HS-27A (cell line): ENCODE data around the gene PPP1R26.
"Not testable (repeated sequence)": the region's sequence is repeated elsewhere in the genome, so short reads cannot be mapped to it uniquely, and the experiment has no call there.

Experiments used
- DNase-seq: peaks from one replicate; pipeline ENCODE4 v3.0.0-alpha.2; 2012; ENCODE audit warnings: low read depth, missing footprints

PPP1R26 gene

DNA sequence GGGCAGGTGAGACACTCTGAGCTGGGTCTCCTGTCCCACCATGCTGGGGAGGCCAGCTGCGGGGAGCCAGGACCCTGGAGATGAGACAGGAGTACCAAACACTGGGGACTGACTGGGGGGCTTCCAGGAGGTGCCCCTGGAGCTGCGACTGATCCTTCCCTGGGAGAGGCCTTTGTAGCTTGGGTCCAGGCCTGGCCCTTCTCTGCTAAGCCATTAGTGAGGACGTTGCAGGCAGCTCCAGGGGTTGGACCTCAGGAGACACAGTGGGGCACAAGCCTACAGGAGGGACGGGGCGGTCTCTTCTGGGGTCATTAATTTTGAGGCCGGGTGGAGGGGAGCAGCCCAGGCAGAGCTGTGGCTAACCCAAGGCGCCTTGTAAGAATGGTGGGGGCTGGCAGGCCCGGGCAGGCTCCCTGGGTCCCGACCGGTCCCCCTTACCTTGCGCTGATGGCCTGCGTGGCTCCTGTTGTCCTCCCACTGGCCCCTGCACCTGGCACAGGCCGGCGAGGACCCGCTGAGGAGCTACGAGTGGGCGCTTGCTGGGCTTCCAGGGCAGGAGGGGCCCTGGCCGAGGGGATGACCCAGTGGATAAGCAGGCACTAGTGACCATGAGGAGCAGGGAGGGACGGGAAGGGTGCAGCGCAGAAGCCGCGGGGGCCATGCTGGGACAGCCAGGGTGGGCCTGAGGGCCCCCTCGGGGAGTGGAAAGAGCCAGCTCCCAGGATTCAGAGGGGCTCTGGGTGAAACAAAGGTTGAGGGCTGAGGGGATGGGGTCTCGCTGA lies 26.0 kb downstream of the PPP1R26 start:
- no peak for DNase-seq

DNA sequence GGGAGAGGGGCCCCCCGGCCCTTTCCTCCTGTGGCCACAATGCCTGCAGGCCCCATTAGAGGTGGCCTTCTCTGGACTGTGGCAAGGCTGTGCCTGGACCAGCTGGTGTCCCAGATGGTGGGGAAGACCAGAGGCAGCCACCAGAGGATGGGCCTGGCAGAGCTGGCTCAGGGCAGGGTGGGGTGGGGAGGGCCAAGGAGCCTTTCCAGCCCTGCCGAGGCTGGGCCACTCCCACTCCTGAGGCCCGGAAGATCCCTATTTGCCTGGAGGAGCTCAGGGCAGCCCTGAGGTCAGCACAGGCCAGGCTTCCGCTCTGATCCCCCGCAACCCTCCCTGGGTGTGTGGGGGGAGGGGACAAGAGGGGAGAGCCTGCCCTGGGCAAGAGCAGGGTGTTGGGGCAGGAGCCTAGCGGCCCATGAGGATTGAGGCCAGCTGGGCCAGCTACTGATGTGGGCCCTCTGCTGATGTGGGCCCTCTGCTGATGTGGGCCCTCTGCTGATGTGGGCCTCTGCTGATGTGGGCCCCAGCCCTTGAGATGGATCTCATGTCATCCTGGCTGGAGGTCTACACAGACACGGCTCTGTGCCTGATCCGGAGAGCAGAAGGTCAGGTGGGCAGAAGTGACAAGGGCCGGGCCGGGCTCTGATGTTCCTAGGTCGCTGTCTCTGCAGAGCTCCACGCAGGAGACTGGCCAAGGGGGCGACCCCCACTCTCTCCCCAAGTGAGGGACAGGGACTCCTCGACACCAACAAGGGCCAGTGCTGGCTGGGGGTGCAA lies 26.9 kb downstream of the PPP1R26 start:
- no peak for DNase-seq

DNA sequence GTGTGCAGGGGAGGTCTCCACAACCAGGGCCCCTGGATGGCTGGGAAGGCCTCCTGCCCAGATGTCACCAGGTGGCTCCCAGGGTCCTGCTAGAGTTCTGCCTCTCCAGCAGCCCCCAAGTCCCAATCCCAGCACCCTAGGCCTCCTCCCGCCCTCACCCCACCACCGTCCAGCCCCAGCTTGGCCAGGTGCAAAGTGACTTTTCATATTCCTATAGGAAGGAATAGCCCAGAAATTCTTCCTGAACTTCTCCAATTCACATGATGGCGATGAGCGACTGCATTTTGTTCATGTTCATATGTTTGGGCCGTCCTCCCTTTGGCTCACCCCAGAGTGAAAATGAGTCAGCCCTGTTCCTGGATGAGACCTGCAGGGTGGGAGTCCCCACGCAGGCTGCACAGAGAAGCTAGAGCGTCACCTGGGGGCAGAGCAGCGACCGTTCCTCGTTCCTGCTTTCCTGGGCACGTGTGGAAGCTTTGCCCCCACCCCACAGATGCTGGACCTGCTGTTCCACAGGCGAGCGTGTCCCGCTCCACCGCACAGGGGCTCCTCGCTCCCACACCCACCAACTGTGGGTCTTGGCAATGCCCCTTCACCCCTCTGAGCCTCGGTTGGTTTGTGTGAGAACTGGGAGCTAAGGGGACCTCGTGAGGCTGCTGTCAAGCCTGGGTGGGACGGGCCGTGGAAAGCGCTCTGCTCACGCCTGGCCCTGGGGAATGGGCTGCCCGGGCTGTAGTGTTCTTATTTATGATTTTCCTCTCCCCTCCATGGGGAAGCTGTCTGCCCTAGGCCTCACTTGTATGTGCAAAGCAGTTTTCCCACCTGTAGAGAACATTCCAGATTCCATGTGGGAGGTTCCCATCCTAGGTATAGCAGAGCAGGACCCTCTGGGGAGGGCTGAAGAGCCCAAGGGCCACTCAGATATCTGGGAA lies 27.8 kb downstream of the PPP1R26 start:
- DNase-seq: no peak

DNA sequence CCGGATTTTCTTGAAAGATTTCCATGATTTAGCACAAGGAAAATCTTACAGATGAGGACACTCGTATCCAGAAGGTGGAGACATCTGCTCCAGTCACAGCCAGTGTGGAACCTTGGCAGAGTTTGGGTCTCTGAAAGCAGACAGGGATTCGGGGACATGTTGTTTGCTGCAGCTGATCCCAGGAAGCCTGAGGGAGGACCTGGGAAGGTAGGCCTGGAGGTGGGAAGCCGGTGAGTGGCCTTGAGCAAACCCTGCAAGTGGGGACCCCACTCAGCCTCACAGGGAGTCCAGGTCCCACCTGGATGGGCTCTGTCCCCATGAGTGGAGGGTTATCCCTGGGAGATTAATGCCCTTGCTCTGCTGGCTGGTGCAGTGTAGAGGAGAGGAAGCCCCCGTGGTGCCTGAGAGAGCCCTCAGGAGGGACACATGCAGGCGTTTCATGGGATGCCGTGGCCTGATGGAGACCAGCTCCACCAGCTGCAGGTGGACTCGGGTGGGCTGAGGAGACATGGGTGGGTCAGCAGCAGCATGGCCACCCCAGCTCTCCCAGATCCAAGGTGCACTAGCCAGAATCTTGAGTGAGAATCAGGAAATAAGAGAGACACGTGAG lies 28.7 kb downstream of the PPP1R26 start:
- DNase-seq: no peak

DNA sequence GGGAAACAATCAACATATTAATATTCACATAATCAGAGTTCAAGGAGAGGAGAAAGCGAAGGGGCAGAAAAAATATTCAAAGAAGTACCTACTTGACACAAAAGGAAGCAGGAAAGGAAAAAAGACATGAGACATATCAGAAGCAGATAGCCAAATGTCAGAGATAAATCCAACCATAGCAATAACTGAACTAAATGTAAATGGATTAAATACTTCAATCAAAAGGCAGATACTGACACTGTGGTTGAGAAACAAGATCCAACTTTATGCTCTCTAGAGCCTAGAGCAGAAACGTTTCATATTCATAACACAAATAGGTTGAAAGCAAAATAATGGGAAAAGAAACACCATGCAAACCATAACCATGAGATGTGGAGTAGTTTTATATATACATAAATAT lies 29.9 kb downstream of the PPP1R26 start:
- DNase-seq: no peak

DNA sequence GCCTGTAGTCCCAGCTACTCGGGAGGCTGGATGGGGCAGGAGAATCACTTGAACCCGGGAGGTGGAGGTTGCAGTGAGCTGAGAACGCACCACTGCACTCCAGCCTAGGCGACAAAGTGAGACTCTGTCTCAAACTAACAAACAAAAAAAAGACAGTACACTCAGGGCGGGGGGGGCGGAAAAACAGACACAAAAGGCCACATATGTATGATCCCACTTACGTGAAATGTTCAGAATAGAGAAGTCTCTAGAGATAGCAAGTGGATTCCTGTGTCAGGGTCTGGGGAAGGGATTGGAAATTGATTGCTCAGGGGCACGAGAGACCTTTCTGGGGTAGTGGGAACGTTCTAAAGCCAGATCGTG lies 32.6 kb downstream of the PPP1R26 start:
- DNase-seq: no peak

DNA sequence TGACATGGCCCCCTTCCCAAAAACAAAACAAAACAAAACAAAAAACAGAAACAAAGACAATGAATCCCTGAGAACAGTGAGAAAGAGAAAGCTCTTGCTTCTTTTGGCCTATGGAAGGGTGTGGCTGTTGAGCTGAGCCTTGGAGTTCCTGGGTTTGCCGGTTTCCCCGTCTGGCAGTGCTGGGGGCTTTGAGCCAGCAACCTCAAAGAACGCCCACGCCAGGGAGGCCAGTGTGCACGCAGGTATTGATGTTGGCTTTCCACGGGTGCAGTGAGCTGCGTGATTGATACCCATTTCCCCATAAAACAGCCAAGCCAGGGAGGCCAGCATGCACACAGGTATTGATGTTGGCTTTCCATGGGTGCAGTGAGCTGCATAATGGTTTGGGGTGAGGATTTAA lies 33.3 kb downstream of the PPP1R26 start:
- no peak for DNase-seq

DNA sequence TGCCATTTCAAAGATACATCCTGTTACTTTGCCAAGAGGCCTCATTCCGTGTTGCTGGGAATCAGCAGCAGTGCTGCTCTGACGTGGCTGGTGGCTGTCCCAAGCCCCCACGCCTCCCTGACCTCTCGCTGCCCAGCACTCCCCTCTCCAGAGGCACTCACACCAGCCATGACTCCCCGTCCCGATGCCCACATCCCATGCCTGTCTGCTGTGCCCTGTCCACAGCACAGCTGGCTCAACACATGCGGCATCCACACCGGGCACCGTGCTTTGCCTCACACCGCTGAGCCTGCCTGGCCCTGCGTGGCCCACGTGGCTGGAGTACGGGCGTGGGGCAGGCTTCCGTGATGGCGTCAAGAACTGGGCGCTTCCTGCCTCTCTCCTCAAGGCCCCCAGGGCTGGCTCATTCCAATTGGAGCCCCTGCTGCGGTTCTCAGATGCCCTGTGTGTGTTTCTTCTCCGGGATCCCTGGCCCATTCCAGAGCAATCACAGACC lies 33.8 kb downstream of the PPP1R26 start:
- DNase-seq: no peak

DNA sequence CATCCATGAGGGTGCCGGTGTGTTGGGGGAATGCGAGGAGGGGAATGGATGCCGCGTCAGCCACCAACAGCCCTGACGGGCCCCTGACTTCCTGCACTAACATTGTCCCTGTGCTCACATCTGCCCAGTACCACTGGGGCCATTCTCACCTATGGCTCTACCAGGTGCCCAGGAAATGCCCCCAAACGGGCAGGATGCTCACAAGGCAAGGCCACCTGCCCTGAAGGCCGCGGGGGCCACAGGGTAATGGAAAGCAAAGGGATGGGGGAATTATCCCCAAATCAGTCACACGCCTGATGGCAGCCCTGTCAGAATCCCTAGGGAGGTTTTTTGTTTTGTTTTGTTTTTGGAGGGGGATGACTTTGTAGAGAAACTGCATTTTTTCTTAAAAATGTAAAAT lies 34.3 kb downstream of the PPP1R26 start:
- DNase-seq: not testable (repeated sequence)

DNA sequence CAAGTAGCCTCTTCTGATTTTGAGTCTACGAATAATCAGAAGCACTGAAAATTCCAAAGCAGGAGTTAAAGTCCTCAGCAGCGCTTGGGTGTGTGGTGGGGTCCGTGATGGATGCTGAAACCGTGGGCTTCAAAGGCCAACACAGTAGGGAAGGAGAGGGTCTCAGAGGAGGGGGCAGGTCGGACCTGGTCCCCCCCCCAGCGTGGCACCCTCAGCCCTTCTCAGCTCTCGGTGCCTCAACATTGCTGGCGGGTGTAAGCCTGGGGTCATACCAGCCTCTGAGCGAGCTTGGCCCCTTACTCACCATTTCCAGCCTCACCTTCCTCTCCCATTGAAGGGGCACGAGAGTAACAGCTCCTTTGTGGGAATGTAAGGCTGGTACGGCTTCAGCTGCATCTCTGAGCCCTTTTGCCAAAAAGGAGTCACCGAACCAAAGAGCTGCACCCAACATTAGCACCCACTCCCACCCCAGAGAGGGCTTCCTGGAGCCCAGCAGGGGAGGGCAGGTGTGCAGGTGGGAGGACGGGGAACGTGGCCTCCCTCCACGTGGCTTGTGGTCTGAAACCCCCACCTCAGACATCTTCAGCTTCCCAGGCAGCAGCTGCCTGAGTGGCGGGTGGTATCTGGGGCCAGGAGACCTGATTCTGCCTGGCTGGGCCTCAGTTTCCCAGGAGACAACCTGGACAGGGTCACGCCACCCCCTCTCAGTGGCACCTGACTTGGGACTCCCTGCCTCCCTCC lies 34.9 kb downstream of the PPP1R26 start:
- DNase-seq: no peak

DNA sequence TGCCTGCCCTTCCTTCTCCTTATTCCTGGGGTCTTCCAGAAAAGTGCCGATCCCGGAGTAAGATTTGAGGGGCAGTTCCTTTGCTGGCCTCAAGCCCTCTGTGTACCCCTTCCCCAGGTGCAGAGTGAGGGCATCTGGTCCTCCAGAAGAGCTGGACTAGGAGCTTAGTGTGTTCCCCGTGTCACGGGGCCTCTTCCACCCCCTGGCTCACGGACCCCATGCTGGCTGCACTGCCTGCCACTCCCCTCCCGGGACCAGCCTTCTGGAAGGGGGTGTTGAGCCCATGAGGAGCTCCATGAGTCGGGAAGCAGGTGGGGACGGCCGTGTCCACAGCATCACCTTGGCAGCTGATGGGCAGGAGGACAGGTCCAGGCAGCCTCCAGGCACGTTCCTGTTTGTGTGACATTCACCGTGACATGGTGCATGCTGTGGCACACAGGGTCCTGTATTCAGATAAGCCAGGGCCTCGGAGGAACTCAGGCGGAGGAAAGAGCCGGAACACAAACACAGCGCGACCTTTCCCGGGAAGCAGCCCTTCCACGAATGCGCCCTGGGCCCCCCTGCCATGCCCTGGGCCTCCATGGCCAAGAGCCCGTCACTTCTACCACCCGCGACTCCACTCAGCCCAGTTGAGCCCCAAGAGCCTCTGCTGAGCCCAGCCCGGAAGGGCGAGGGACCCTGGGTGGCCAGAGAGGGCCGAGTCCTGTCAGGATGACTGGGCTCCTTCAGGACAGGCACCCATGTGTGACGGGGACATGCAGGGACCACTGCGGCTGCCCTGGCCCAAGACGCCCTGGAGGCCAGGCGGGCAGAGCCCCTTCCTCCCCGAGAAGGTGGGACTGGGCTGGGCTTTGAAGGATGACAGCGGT lies 35.7 kb downstream of the PPP1R26 start:
- DNase-seq: no peak

DNA sequence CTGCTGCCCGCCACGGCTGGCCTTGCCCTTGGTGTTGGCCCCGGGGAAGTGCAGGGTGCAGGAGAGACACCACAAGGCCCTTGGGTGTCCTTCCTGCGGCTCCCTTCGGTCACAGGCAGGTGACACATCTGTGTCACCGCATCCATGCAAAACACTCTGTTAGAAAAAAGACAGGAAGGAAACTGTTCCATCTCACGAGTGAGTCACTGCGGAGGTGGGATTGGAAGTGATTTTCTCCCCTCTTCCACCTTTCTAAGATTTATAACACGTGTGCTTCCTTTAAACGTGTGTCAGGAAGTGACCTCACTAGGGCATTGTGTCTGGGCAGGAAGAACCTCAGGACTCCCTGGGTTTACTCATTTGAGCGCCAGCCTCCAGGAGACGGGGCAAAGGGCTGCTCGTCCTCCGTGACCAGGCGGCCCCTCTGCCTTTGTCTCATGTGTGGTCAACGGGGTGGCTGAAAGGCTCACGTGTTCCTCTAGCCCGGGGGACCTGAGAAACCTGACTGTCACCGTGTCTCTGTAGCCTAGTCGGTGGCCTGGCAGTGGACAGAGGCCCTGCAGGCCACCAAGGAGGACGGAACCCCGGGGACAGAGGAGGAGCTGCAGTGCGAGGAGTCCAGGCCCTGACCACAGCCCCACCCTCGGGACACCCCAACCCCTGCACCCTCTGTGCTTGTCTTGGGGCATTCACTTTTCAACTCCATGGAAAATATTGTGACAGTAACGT lies 36.7 kb downstream of the PPP1R26 start:
- DNase-seq: no peak

DNA sequence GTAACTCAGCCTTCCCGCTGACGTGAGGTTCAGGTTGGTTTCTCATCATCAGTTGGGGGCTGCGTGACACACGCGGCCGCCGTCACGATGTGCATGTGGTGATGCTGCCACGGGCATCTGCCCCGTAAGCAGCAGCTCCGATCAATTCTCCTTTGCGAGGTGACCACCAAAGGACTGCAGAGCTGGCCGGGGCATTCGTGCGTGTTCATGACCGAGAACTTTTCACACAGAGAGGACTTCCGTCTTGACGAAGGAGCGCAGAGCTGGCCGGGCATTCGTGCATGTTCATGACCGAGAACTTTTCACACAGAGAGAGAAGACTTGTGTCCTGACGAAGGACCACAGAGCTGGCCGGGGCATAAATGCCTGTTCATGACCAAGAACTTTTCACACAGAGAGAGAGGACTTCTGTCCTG lies 37.8 kb downstream of the PPP1R26 start:
- no peak for DNase-seq

DNA sequence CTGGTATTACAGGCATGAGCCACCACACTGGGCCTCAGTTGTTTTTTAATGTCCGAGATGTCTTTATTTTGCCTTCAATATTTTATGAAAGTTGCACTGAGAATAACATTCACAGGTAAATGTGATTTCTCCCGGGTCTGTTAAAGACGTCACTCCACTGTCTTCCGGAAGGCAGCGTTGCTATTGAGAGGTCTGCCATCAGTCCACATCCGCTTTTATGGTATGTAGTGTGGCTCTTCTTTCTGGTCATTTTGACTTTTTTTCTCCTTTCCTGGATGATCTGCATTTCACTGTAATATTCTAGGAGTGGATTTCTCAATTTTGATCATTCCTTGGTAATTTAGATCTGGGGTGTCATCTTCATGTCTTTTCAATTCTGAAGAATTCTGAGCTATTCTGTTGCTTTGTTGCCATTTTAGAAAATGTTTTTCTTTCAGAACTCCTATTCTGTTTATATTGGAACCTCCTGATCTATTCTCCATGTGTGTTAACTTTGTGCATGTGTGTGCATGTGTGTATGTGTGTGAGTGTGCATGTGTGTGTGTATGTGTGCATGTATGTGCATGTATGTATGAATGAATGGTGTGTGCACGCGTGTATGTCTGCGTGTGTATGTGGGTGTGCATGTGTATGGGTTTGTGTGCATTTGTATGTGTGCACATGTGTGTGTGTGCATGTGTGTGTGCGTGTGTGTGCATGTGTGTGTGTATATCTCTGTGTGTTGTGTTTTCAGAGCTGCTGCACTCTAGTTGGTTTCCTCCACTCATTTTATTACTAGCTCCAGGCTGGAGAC lies 39.8 kb downstream of the PPP1R26 start:
- no peak for DNase-seq

DNA sequence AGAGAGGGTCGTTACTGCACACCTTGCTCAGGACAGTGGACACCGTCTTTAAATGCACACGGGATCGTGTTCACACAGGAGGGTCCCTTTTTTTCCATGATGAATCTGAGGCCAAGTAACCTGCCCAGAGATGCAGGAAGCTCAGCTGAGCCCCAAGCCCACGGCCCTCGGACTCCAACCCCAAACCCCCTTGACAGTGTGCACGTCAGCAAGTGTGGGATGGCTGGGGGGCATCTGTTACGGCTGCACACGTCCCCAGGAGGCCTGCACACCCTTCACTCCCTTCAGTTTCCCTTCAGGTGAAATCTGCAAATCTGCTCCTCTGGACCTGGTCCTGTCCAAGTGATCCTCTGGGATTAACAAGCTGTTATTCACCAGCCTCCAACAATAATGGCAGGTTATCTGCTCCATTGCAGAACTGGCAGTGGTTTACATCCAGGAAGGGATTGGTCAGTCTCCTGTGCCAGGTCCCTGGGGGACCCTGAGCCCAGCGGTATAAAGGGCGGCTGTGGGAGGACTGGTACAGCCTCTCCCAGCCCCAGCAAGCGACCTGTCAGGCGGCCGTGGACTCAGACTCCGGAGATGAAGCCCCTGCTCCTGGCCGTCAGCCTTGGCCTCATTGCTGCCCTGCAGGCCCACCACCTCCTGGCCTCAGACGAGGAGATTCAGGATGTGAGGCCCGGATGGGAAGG lies 41.5 kb downstream of the PPP1R26 start, which contains the start of gene LCN1:
Gene LCN1 (plus strand): TSS at position 525 of the 692 bp plus-strand sequence. CDS start 58 bp downstream, at position 583.
- no peak for DNase-seq

DNA sequence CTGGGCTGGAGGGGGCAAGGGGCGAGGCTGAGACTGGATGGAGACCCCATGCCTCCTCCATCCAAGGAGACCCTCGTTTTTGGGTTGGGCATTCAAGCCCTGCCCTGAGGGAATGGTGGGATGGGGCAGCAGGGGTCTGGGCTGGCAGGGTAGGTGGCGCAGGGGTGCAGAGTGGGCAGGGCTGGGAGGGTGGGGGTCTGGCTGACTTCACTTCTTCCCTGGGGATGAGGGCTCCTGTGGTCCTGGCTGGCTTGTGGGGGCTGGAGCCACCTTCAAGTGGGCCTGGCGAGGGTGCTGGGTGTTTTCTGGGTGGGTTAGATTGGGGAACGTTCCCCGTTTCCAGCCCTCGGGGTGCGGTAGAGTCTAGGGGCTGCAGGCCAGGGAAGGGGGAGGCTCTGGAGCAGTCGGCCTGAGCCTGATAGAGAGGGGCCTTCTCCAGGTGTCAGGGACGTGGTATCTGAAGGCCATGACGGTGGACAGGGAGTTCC lies 42.1 kb downstream of the PPP1R26 start:
- DNase-seq: no peak

DNA sequence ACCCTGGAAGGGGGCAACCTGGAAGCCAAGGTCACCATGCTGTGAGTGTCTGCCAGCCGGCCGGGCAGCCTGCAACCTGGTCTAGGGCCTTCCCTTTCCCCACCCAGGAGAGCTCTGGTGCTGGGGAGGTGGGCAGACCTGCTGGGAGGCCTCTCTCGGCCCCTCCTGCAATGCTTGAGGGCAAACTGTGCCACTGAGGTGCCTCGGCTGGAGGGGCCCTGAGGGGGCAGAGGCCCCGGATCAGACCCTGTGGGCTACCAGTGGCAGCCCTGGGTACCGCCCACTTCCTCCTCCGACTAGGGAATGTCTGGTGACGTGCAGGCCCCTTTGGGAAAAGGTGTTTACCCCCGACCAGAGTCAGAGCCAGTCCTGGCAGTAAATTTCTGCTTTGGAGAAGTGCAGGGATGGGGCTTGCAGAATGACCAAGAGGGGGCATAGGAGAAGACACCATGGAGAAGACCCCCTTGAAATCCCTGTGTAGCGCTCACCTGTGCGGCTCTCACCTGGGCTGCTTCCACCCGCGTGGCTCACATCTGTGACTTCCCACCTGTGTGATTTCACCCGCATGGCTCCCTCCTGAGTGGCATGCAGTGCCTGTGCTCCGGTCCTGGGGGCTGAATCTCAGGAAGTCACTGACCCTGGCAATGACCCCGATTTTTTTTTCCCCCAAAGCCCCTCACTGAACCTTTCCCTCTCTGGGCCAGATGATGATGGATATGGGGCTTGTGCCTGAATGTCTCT lies 42.7 kb downstream of the PPP1R26 start:
- DNase-seq: no peak
